NCI-H510A treated with DMSO at 0.1 percent for 48 hours (cell line): ENCODE results near the gene GNG7.
"Not testable (repeated sequence)": the region's sequence is repeated elsewhere in the genome, so short reads cannot be mapped to it uniquely, and the experiment has no call there.

Source experiments
- DNase-seq: peaks from one replicate; lab custom pipeline; 2025; lab: John Stamatoyannopoulos, UW

The GNG7 gene

GRCh38 chr19:2484178-2484937 lies 218.1 kb downstream of the GNG7 start:
- no peak for DNase-seq

GRCh38 chr19:2483484-2484151 lies 218.9 kb downstream of the GNG7 start:
- no peak for DNase-seq

DNA sequence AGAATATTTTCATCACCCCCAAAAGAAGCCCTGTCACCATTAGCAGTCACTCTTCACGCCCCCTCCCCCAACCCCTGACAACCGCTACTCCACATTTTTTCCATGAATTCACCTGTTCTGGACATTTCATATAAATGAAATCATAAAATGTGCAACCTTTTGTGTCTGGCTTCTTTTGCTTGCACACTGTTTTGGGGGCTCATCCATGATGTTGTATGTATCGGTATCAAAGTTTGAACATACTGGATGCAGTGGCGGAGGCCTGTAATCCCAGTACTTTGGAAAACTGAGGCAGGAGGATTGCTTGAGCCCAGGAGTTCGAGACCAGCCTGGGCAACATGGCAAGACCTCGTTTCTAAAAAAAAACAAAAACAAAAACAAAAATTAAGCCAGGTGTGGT lies 219.4 kb downstream of the GNG7 start:
- DNase-seq: no peak

GRCh38 chr19:2482354-2483038 lies 220.0 kb downstream of the GNG7 start:
- no peak for DNase-seq

DNA sequence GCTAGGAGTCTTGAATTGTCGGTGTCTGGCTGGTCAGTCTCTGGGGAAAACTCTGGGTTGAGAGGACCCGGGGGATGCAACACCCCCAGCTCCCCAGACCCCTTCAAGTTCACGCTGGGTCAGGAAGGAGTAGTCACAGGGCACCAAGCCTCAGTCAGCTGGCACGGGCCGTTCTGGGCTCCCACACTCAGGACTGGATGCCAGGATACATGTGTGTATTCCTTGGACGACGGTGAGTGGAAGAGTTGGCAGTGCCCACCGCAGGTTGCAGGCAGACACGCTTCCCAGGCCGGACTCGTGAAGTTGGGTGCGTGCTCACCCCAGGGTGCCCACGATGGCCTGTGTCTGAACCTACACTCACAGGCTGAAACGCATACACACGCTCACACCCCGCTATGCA lies 221.0 kb downstream of the GNG7 start:
- no peak for DNase-seq

DNA sequence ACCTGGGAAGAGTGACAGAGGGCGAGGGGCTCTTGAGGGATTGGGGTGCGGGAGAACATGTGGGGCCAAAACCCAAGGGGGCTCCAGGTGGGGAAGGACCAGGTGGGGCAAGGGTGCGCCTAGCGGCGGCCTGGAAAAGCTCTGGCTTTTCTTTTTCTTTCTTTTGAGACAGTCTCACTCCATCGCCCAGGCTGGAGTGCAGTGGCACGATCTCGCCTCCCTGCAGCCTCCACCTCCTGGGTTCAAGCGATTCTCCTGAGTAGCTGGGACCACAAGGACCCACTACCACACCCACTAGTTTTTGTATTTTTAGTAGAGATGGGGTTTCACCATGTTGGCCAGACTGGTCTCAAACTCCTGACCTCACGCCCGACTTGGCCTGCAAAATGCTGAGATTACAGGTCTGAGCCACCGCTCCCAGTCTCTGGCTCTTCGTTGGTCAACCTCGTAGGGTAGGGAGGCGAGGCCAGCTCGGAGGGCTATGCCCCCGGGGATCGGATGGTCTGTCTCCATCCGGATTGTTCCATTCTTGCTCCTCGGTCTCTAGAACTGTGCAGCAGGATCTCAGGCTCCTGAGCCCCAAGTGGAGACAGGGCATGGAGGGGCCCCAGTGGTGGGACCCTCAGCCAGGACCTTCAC lies 222.8 kb downstream of the GNG7 start:
- no peak for DNase-seq

DNA sequence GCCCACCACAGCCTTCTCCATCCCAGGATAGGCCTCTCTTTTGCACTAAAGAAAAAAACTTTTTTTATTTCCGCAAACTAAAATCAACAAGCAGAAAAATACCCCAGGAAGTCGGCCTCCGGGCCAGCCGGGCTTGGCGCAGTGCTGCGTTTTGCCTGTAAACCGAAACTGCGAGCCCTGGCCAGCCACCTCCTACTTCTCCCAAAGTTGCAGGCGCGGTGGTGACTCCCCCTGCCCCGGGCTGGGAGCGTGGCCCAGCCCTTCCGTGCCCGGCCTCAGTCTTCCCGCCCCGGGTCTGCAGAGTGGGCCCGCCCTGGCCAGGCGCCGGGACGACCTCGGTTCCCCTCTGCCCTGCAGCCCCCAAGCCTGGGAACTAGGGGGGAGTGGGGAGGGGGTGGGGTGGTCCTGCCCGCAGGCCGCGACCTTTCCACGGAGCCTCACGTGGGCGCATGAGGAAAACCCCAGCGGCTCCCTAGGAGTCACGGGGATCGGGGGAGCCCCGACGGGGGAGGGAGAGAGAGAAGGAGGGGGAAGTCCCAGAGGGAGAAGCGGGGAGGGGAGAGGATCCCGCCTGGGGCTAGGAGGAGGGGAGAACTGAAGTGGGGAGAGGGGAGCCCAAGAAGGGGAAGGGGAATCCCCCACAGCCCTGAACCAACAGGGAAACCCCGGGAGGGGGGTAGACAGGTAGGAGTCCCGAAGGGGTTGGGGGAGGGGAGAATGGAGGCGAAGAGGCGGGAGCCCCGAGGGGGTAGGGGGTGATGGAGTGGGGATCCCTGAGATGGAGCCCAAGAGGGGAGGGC lies 223.5 kb downstream of the GNG7 start:
- no peak for DNase-seq

- no peak for DNase-seq
Observed at GRCh38 chr19:2478278-2478755, 224.2 kb downstream of the GNG7 start.

DNA sequence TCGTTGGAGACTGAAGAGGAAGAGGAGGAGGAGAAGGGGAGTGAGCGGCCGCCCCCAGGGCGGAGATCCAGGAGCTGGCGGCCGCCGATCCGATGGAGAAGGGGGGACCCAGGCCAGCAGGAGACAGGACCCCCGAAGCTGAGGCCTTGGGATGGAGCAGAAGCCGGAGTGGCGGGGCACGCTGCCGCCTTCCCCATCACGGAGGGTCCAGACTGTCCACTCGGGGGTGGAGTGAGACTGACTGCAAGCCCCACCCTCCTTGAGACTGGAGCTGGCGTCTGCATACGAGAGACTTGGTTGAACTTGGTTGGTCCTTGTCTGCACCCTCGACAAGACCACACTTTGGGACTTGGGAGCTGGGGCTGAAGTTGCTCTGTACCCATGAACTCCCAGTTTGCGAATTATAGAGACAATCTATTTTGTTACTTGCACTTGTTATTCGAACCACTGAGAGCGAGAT lies 224.7 kb downstream of the GNG7 start:
- DNase-seq: no peak

GRCh38 chr19:2477141-2477710 lies 225.3 kb downstream of the GNG7 start:
- no peak for DNase-seq

DNA sequence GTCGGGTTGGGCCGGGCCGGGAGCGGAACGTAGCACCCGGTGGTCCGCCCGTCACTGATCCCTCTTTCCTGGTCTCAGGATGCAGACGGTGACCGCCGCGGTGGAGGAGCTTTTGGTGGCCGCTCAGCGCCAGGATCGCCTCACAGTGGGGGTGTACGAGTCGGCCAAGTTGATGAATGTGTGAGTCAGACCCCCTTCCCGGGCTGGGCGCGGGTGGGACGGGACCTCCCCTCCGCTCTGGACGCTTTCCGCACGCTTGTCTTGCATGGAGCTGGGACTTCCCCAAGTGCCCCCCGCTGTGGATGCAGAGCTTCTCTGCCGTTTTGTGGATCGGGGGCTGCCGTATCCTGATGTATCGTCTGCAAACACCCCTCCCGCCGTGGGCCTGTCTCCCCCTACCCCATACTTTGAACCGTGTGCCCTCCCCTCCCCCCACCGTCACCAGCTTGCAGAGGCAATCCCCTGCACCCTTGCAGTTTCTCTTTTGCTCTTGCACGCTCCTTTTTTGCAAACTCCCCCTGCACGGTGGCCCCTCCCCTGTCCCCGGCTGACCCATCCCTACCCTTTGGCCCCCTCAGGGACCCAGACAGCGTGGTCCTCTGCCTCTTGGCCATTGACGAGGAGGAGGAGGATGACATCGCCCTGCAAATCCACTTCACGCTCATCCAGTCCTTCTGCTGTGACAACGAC lies 225.9 kb downstream of the GNG7 start:
- no peak for DNase-seq

DNA sequence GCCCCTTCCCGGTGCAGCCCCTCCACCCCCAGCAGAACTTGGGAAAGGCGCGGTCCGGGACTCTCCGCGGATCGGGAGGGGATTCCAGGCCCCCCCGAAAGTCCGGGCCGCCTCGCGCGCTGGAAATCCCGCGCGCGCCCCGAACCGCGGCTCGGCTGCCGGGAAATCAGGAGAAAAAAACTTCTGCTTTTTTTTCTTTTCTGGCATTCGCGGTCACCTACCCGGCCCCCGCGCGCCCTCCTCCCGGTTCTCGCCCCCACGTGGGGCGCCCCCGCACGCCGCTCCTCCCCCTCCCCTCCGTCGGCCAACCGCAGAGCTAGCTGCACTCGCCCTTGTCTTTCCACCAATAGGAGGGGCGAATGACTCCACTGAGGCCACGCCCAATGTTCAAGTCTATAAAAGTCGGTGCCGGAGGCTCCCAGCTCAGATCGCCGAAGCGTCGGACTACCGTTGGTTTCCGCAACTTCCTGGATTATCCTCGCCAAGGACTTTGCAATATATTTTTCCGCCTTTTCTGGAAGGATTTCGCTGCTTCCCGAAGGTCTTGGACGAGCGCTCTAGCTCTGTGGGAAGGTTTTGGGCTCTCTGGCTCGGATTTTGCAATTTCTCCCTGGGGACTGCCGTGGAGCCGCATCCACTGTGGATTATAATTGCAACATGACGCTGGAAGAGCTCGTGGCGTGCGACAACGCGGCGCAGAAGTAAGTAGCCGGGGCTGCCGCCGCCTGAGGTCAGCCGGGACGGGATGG lies 226.6 kb downstream of the GNG7 start, which contains the start of gene GADD45B:
Gene GADD45B, plus strand, starts transcription at position 426 of the 749 bp plus-strand sequence. Its CDS starts 232 bp downstream, at position 658.
- peak; percentile 64 for DNase-seq

GRCh38 chr19:2475018-2475701 lies 227.3 kb downstream of the GNG7 start:
- no peak for DNase-seq

- peak; percentile 12 for DNase-seq
Observed at GRCh38 chr19:2474232-2475017, 228.1 kb downstream of the GNG7 start.

- not testable (repeated sequence) for DNase-seq
Observed at GRCh38 chr19:2469915-2470200, 232.6 kb downstream of the GNG7 start.

- no peak for DNase-seq
Observed at GRCh38 chr19:2469102-2469914, 233.2 kb downstream of the GNG7 start.

GRCh38 chr19:2468596-2468995 lies 233.9 kb downstream of the GNG7 start:
- DNase-seq: no peak

DNA sequence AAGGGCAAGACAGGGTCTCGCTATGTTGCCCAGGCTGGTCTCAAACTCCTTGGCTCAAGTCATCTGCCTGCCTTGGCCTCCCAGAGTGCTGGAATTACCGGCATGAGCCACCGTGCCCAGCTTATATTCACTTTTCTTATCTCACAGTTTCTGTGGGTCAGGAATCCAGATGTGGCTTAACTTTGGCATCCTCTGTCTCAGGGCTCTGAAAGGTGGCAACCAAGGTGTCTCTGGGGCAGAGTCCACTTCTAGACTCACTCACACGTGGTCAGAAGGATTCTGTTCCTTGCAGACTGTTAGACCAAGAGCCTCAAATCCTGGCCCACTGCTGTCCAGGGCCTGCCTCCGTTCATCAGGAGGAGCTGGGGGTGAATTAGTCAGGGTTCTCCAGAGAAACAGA lies 238.1 kb downstream of the GNG7 start:
- no peak for DNase-seq
